Endothelial cell of umbilical vein (primary cell): ENCODE measurements around the gene VPS13A. TPM values are rescaled to one million over a fixed set of nuclear protein-coding genes. Genes with fewer than 3 reads are reported as not detected.

Source experiments
- BruUV-seq: library from RNA; stranded (reverse); fragments of 400-500 nt; replicated peaks from 2 replicates; lab custom pipeline; 2021; lab: Mats Ljungman, UMichigan
- CTCF ChIA-PET: fragments of 300-600, 350-600 bp; sonication (Branson Sonifier 250); formaldehyde crosslinking; loops from one replicate; lab custom pipeline; 2021; ENCODE audit warnings: antibody characterized with exemption, inconsistent platforms; lab: Charles Lee
- POLR2A ChIA-PET: fragments of 300-600, 350-600 bp; sonication (Branson Sonifier 250); formaldehyde crosslinking; loops from one replicate; lab custom pipeline; 2021; ENCODE audit warnings: antibody characterized with exemption, inconsistent platforms; lab: Charles Lee
- DNase-seq: peaks from one replicate; pipeline ENCODE4 v3.0.0-alpha.2; 2011; ENCODE audit warnings: low read depth, low spot score
- FAIRE-seq: peaks from 2 replicates; lab custom pipeline; 2011; peaks lifted over from hg19 to GRCh38; lab: Jason Lieb, UNC
- H2AFZ ChIP-seq: 2 replicates; pipeline ENCODE4 v1.6.0; 2012; ENCODE audit warnings: low read depth, low read length, control low read depth, inconsistent platforms
- H3K27ac ChIP-seq: 2 replicates; pipeline ENCODE4 v1.5.1; 2011; ENCODE audit warnings: low read depth, mild to moderate bottlenecking, control low read depth, low read length, moderate library complexity; ENCODE audit not compliant: insufficient read depth
- H3K27me3 ChIP-seq, 2 experiments: 2 replicates each; pipeline versions ENCODE4 v1.6.0 to v1.6.1; 2011; ENCODE audit warnings: low read length in 2 of 2, mixed read lengths in 1 of 2; ENCODE audit not compliant: control insufficient read depth in 2 of 2, insufficient read depth in 2 of 2
- H3K36me3 ChIP-seq, 2 experiments: 2 replicates in 1 of 2; 3 replicates in 1 of 2; pipeline ENCODE4 v1.5.1; 2011; ENCODE audit warnings: low read length in 2 of 2, mild to moderate bottlenecking in 1 of 2, moderate library complexity in 1 of 2; ENCODE audit not compliant: control insufficient read depth in 2 of 2, insufficient read depth in 2 of 2; ENCODE audit errors: extremely low read depth in 1 of 2
- H3K4me1 ChIP-seq: 3 replicates; pipeline ENCODE4 v1.5.1; 2011; ENCODE audit warnings: mild to moderate bottlenecking, low read length; ENCODE audit not compliant: control insufficient read depth, insufficient read depth; ENCODE audit errors: extremely low read depth
- H3K4me2 ChIP-seq: 2 replicates; pipeline ENCODE4 v1.6.1; 2011; ENCODE audit warnings: low read length, control low read depth, mixed read lengths; ENCODE audit not compliant: insufficient read depth
- H3K4me3 ChIP-seq, 3 experiments: fragments of 200-600 bp in 1 of 3; sonication (generic), shearing (Covaris generic) in 1 of 3; replicated peaks in 1 of 3; 2 replicates each; pipeline ENCODE4 v1.5.1; 2011 to 2016; ENCODE audit warnings: control low read depth in 3 of 3, low read length in 3 of 3, mild to moderate bottlenecking in 2 of 3, inconsistent platforms in 1 of 3, low read depth in 1 of 3, moderate library complexity in 1 of 3; ENCODE audit not compliant: insufficient read depth in 1 of 3
- H3K79me2 ChIP-seq: 2 replicates; pipeline ENCODE4 v1.6.0; 2012; ENCODE audit warnings: low read length, inconsistent platforms; ENCODE audit not compliant: control insufficient read depth, insufficient read depth
- H3K9ac ChIP-seq: replicated peaks from 2 replicates; pipeline ENCODE3; 2011; ENCODE audit warnings: low read length, control low read depth; ENCODE audit not compliant: insufficient read depth; ENCODE audit errors: extremely low read depth
- H3K9me1 ChIP-seq: replicated peaks from 3 replicates; pipeline ENCODE4 v1.6.0; 2011; ENCODE audit warnings: mild to moderate bottlenecking, low read length; ENCODE audit not compliant: control insufficient read depth, insufficient read depth; ENCODE audit errors: extremely low read depth
- H3K9me3 ChIP-seq: replicated peaks from 2 replicates; pipeline ENCODE4 v1.5.1; 2012; ENCODE audit warnings: low read length, inconsistent platforms; ENCODE audit not compliant: control insufficient read depth, insufficient read depth
- H4K20me1 ChIP-seq: replicated peaks from 2 replicates; pipeline ENCODE3; 2011; ENCODE audit warnings: mild to moderate bottlenecking, low read length; ENCODE audit not compliant: control insufficient read depth, insufficient read depth; ENCODE audit errors: extremely low read depth
- EZH2 ChIP-seq: IDR thresholded peaks from 2 replicates; pipeline ENCODE4 v1.6.1; 2012; ENCODE audit warnings: borderline replicate concordance, low read depth, mild to moderate bottlenecking, moderate library complexity, low read length, inconsistent platforms; ENCODE audit not compliant: severe bottlenecking
- FOS ChIP-seq: IDR thresholded peaks from 2 replicates; pipeline ENCODE4 v1.6.1; 2011; ENCODE audit warnings: mild to moderate bottlenecking, low read length, moderate library complexity, borderline replicate concordance; ENCODE audit not compliant: insufficient read depth
- GATA2 ChIP-seq: IDR thresholded peaks from 2 replicates; pipeline ENCODE4 v1.7.0; 2011; ENCODE audit warnings: low read depth, mild to moderate bottlenecking, moderate library complexity, mixed read lengths, low read length; ENCODE audit not compliant: insufficient read length, insufficient read depth
- JUN ChIP-seq: IDR thresholded peaks from 2 replicates; pipeline ENCODE4 v1.6.1; 2011; ENCODE audit warnings: borderline replicate concordance, low read depth; ENCODE audit not compliant: insufficient read length, insufficient read depth
- MYC ChIP-seq: IDR thresholded peaks from one replicate; pipeline ENCODE4 v1.6.1; 2011; ENCODE audit warnings: mild to moderate bottlenecking, low read depth, low read length
- POLR2A ChIP-seq: IDR thresholded peaks from 2 replicates; pipeline ENCODE4 v1.6.1; 2012; ENCODE audit warnings: low read depth, mild to moderate bottlenecking, control low read depth, low read length
- POLR2AphosphoS5 ChIP-seq: IDR thresholded peaks from 2 replicates; pipeline ENCODE4 v1.6.1; 2012; ENCODE audit warnings: low read depth, mild to moderate bottlenecking, control low read depth, low read length, moderate library complexity; ENCODE audit not compliant: insufficient read depth
- dilution Hi-C: fragments of 300-500 bp; cut with MboI; formaldehyde crosslinking; loops from one replicate; pipeline ENCODE4 v1.15.0; 2019; ENCODE audit warnings: low sequenced_read_pairs; ENCODE audit not compliant: extremely low pct_ligation_motif_present
- intact Hi-C: fragments of 100-400 bp; cut with micrococcal nuclease; formaldehyde crosslinking; loops from one replicate; pipeline ENCODE4 v1.10.0; 2022
- polyA plus RNA-seq, 4 experiments: library from polyadenylated mRNA; depleted of rRNA in 3 of 4; stranded (reverse) in 3 of 4; unstranded in 1 of 4; fragments of >200 nt; gene quantifications; 2 replicates each; pipeline versions ENCODE4 v1.2.1 to v1.2.3, GENCODE V29; 2011 to 2012; ENCODE audit warnings: missing spikeins in 1 of 4
- total RNA-seq: library from RNA; stranded (reverse); gene quantifications from 2 replicates; pipeline ENCODE4 v1.2.3, GENCODE V29; 2021
- TF ChIP-seq, protein P1 (sequence below): IDR thresholded peaks from 2 replicates; pipeline ENCODE4 v1.6.1; 2011; ENCODE audit not compliant: insufficient read depth, insufficient read length
- TF ChIP-seq, protein P2 (sequence below), 2 donors: IDR thresholded peaks; 1 replicate in 1 of 2; 2 replicates in 1 of 2; pipeline ENCODE4 v1.5.1; 2011; ENCODE audit warnings: low read length in 2 of 2, mild to moderate bottlenecking in 2 of 2, moderate library complexity in 2 of 2, control low read depth in 1 of 2, inconsistent platforms in 1 of 2, low read depth in 1 of 2; ENCODE audit not compliant: insufficient read depth in 1 of 2; ENCODE audit errors: extremely low read depth in 1 of 2

VPS13A gene
- total and polyA plus RNA-seq, 2 donors (not counting 3 experiments of a cell fraction or from before 2014, with no cell fraction given), result 4.7 to 33.3 TPM

DNA sequence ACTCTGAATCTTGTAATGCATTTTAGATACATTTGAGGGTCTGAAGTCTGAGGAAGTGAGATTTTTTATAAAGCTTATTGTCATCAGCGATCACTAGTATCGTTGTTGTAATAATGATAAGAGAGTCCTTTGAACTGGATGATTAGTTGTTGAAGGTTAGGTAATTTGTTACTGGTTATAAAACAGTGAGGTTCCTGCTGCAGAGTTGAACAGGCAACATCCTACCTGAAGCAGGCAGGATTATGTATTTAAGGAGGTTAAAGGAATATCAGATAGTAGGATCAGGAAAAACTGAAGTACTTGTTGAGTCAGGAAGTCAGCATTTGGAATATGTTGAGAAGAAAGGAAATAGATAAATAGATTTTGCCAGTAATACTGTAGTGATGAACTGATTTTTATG is 106.7 kb downstream of the VPS13A start:
- POLR2A ChIA-PET, result no interaction called here
- no peak for DNase-seq
- dilution Hi-C loops, result no loop called here
- FAIRE-seq, result no peak
- Histone ChIP-seq H3K79me2 (no peaks in the 10 kb centered on the region), H3K27ac (no peak overlapping the region), H3K36me3 (peaks cover 0 to 2% of the 10 kb centered on the region in 2 experiments), H3K4me1 (no peaks in the 10 kb centered on the region), H3K4me2 (no peak overlapping the region), H2AFZ (no peak overlapping the region), H3K4me3 (no peak overlapping the region), H3K27me3 (no peaks in the 10 kb centered on the region), H3K9me1 (no peaks in the 10 kb centered on the region), H3K9ac (no peak overlapping the region), H4K20me1 (no peaks in the 10 kb centered on the region), H3K9me3 (no peaks in the 10 kb centered on the region)
- no peak for TF ChIP-seq EZH2
- BruUV-seq, result no TSS peak
- CTCF ChIA-PET, result interaction anchor here (1.2 to 3.8 kb wide), 3 partner anchors 8 to 23 kb away, joined by 3 to 18 read pairs (median 5); no protein-coding TSS in a partner anchor
- intact Hi-C loops, result no loop called here

DNA sequence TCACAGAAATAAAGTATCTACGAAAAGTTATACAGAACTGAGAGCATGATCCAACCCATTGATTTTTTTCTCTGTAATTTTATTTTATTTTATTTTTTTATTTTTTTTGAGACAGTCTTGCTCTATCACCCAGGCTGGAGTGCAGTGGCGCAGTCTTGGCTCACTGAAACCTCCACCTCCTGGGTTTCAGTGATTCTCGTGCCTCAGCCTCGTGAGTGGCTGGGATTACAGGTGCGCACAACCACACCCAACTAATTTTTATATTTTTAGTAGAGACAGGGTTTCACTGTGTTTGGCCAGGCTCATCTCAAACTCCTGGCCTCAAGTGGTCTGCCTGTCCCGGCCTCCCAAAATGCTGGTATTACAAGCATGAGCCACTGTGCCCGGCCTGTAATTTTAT is 107.3 kb downstream of the VPS13A start:
- POLR2A ChIA-PET, result no interaction called here
- no peaks in the 10 kb centered on the region for H3K27me3 ChIP-seq
- FAIRE-seq (no peak), DNase-seq (no peak)
- CTCF ChIA-PET, result no interaction called here
- H3K36me3 ChIP-seq, result peaks cover 0 to 2% of the 10 kb centered on the region in 2 experiments
- H3K4me1 ChIP-seq, result no peaks in the 10 kb centered on the region
- H3K4me2 ChIP-seq, result no peak overlapping the region
- TF ChIP-seq JUN, result no peak
- TF ChIP-seq GATA2, result no peak
- no peak for TF ChIP-seq MYC
- TF ChIP-seq POLR2AphosphoS5, result no peak
- no peak for TF ChIP-seq POLR2A
- TF ChIP-seq, protein P1, sequence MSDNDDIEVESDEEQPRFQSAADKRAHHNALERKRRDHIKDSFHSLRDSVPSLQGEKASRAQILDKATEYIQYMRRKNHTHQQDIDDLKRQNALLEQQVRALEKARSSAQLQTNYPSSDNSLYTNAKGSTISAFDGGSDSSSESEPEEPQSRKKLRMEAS, result no peak
- TF ChIP-seq FOS, result no peak
- TF ChIP-seq, protein P2, sequence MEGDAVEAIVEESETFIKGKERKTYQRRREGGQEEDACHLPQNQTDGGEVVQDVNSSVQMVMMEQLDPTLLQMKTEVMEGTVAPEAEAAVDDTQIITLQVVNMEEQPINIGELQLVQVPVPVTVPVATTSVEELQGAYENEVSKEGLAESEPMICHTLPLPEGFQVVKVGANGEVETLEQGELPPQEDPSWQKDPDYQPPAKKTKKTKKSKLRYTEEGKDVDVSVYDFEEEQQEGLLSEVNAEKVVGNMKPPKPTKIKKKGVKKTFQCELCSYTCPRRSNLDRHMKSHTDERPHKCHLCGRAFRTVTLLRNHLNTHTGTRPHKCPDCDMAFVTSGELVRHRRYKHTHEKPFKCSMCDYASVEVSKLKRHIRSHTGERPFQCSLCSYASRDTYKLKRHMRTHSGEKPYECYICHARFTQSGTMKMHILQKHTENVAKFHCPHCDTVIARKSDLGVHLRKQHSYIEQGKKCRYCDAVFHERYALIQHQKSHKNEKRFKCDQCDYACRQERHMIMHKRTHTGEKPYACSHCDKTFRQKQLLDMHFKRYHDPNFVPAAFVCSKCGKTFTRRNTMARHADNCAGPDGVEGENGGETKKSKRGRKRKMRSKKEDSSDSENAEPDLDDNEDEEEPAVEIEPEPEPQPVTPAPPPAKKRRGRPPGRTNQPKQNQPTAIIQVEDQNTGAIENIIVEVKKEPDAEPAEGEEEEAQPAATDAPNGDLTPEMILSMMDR (IDR thresholded peaks at IDR 0.05; ENCODE audit: extremely low read depth in 1 of 2, insufficient read depth in 1 of 2, low read depth in 1 of 2, low read length in 2 of 2), result no peak
- no peak for TF ChIP-seq EZH2
- no peak overlapping the region for H3K27ac ChIP-seq
- H2AFZ ChIP-seq, result no peak overlapping the region
- H3K9me3 ChIP-seq, result no peaks in the 10 kb centered on the region
- BruUV-seq, result no TSS peak
- H4K20me1 ChIP-seq, result no peaks in the 10 kb centered on the region
- no peak overlapping the region for H3K4me3 ChIP-seq
- no peaks in the 10 kb centered on the region for H3K79me2 ChIP-seq
- H3K9ac ChIP-seq, result no peak overlapping the region
- intact Hi-C loops, result no loop called here
- dilution Hi-C loops, result no loop called here
- no peaks in the 10 kb centered on the region for H3K9me1 ChIP-seq
